ENCODE data around the gene ALPI. TPM values are rescaled to one million over a fixed set of nuclear protein-coding genes. Genes with fewer than 3 reads are reported as not detected.

Gene ALPI
- total RNA-seq, 1 donor from 2014 or later: not detected

GRCh38 chr2:232505856-232506255, 49.9 kb downstream of the ALPI start:
- intact Hi-C loops (cut with DNase I): no loop called here
- DNase-seq (ENCODE audit: low spot score): no peak

- intact Hi-C loops (cut with DNase I): no loop called here
- no peak for DNase-seq (ENCODE audit: low spot score)
Observed at GRCh38 chr2:232506709-232507108, 50.8 kb downstream of the ALPI start.

- intact Hi-C loops (cut with DNase I): no loop called here
- DNase-seq (ENCODE audit: low spot score): no peak
Observed at GRCh38 chr2:232508251-232508650, 52.3 kb downstream of the ALPI start.

Other genes with a start within 250 kb of the ALPI start
- not detected for gene ALPP, start 77.4 kb upstream of the ALPI start, total RNA-seq
- gene ALPG, start 49.3 kb upstream of the ALPI start, total RNA-seq: not detected
- gene ECEL1, start 31.7 kb downstream of the ALPI start, total RNA-seq: 0.27 TPM
- gene PRSS56, start 64.2 kb downstream of the ALPI start, total RNA-seq: not detected
- 0.11 TPM for gene CHRND, start 70.0 kb downstream of the ALPI start, total RNA-seq
- gene CHRNG, start 83.5 kb downstream of the ALPI start, total RNA-seq: not detected
- gene TIGD1, start 94.4 kb downstream of the ALPI start, total RNA-seq: 2.5 TPM
- 45.9 TPM for gene EIF4E2, start 94.5 kb downstream of the ALPI start, total RNA-seq
- gene EFHD1, start 177.5 kb downstream of the ALPI start, total RNA-seq: 20.1 TPM
- 62.5 TPM for gene GIGYF2, start 241.2 kb downstream of the ALPI start, total RNA-seq